Right kidney (tissue), 1 donor: ENCODE data around the gene LACTB.
"Not testable (repeated sequence)": the region's sequence is repeated elsewhere in the genome, so short reads cannot be mapped to it uniquely, and the experiment has no call there.

Experiments
- DNase-seq: peaks from one replicate; pipeline ENCODE4 v3.0.0-alpha.2; 2016

The LACTB gene

GRCh38 chr15:63089260-63090043, 32.2 kb upstream of the LACTB start:
- DNase-seq = no peak

- DNase-seq = no peak
These were observed 31.2 kb upstream of the LACTB start for GRCh38 chr15:63090472-63090871.

GRCh38 chr15:63090887-63091286, 30.8 kb upstream of the LACTB start:
- no peak for DNase-seq

GRCh38 chr15:63091679-63092446, 29.8 kb upstream of the LACTB start:
- no peak for DNase-seq

- peak; percentile 66 for DNase-seq
These were observed 28.0 kb upstream of the LACTB start for GRCh38 chr15:63093486-63094205.

GRCh38 chr15:63094495-63094931, 27.1 kb upstream of the LACTB start:
- DNase-seq = no peak

- DNase-seq = no peak
These were observed 25.5 kb upstream of the LACTB start for GRCh38 chr15:63096178-63096577.

GRCh38 chr15:63098901-63099300, 22.8 kb upstream of the LACTB start:
- DNase-seq = not testable (repeated sequence)

- not testable (repeated sequence) for DNase-seq
These were observed 22.1 kb upstream of the LACTB start for GRCh38 chr15:63099581-63099980.

GRCh38 chr15:63103416-63103815, 18.2 kb upstream of the LACTB start:
- DNase-seq = no peak

GRCh38 chr15:63104727-63105126, 16.9 kb upstream of the LACTB start:
- DNase-seq = no peak

- not testable (repeated sequence) for DNase-seq
These were observed 16.3 kb upstream of the LACTB start for GRCh38 chr15:63105354-63105753.

GRCh38 chr15:63107895-63108546, 13.6 kb upstream of the LACTB start:
- peak; percentile 33 for DNase-seq

- DNase-seq = no peak
These were observed 12.2 kb upstream of the LACTB start for GRCh38 chr15:63109498-63109897.

- no peak for DNase-seq
These were observed 11.7 kb upstream of the LACTB start for GRCh38 chr15:63109920-63110319.

GRCh38 chr15:63110428-63111026, 11.1 kb upstream of the LACTB start:
- no peak for DNase-seq

- no peak for DNase-seq
These were observed 10.2 kb upstream of the LACTB start for GRCh38 chr15:63111481-63111880.

GRCh38 chr15:63112871-63113270, 8.8 kb upstream of the LACTB start:
- DNase-seq = no peak

- no peak for DNase-seq
These were observed 7.2 kb upstream of the LACTB start for GRCh38 chr15:63114465-63114864.

- DNase-seq = no peak
These were observed 2.8 kb upstream of the LACTB start for GRCh38 chr15:63118854-63119253.

- peak; percentile 89 for DNase-seq
These were observed 578 bp downstream of the LACTB start for GRCh38 chr15:63122002-63122875.
